ENCODE results near the gene FAHD2B. TPM values are rescaled to one million over a fixed set of nuclear protein-coding genes. Genes with fewer than 3 reads are reported as not detected.
"Not testable (repeated sequence)": the region's sequence is repeated elsewhere in the genome, so short reads cannot be mapped to it uniquely, and the experiment has no call there.

Gene FAHD2B
- polyA plus RNA-seq, 1 of the 3 experiments (the other 2 are of a cell fraction): 13.3 TPM

DNA sequence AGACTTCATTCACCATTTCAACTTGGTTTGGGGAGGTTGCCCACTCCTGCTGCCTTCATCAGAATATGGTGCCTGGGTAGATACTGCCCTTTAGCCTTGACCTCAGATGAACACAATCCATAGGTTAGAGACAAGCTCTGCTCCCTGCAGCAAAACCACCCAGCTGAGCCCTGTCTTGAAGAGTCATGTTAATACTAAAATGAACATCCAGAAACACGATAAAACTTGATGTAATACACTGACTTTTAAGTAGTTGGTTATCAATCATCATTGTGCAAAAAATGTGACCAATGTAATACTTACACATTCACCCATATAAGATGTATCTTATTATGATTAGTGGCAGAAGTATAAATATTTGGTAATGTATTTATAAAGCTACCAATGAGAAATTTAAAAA, 32.7 kb downstream of the FAHD2B start:
- H3F3A ChIP-seq (replicated peaks; ENCODE audit: insufficient read depth); H4K20me1 ChIP-seq (ENCODE audit: insufficient read depth); H3K9me3 ChIP-seq; H3K27me3 ChIP-seq (ENCODE audit: insufficient read depth); H3K4me2 ChIP-seq; H3K4me1 ChIP-seq (ENCODE audit: control insufficient read depth in 1 of 2, insufficient read depth in 2 of 2, low read depth in 1 of 2, low read length in 1 of 2); CTCF ChIA-PET; H2AFZ ChIP-seq (ENCODE audit: low read depth); H3K36me3 ChIP-seq (replicated peaks in 1 of 2; ENCODE audit: control insufficient read depth in 1 of 2, insufficient read depth in 2 of 2, low read length in 1 of 2); H3K9ac ChIP-seq; DNase-seq; H3K4me3 ChIP-seq (ENCODE audit: low read depth in 2 of 2, low read length in 1 of 2); H3K27ac ChIP-seq (ENCODE audit: low read depth in 2 of 2, low read length in 1 of 2); POLR2A ChIA-PET; H3K9me2 ChIP-seq; H3K79me2 ChIP-seq (ENCODE audit: insufficient read depth): not testable (repeated sequence)
- WGBS (ENCODE audit: low lambda C conversion rate): 0% methylated on average over 1 of the region's 1 CpG

DNA sequence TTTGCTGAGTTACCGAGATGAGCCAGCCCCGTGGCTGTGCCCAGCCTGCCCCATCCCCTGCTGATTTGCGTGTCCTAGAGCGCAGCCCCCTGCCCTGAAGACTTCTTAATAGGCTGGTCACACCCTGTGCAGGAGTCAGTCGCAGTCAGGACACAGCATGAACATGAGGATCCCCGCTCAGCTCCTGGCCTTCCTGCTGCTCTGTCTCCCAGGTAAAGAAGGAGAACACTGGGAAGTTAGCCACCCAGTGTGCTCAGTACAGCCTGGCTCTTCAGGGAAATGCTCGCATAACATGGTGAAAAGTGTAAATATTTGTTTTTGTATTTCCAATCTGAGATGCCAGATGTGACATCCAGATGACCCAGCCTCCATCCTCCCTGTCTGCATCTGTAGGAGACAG, 34.9 kb downstream of the FAHD2B start:
- H3K9ac ChIP-seq; H3K9me2 ChIP-seq; H3K27ac ChIP-seq (ENCODE audit: low read depth in 2 of 2, low read length in 1 of 2); POLR2A ChIA-PET; H3K79me2 ChIP-seq (ENCODE audit: insufficient read depth); H4K20me1 ChIP-seq (ENCODE audit: insufficient read depth); H3K36me3 ChIP-seq (replicated peaks in 1 of 2; ENCODE audit: control insufficient read depth in 1 of 2, insufficient read depth in 2 of 2, low read length in 1 of 2); CTCF ChIA-PET; H3K4me3 ChIP-seq (ENCODE audit: low read depth in 2 of 2, low read length in 1 of 2); H2AFZ ChIP-seq (ENCODE audit: low read depth); H3K9me3 ChIP-seq; H3K27me3 ChIP-seq (ENCODE audit: insufficient read depth); H3K4me2 ChIP-seq; H3F3A ChIP-seq (replicated peaks; ENCODE audit: insufficient read depth); DNase-seq; H3K4me1 ChIP-seq (ENCODE audit: control insufficient read depth in 1 of 2, insufficient read depth in 2 of 2, low read depth in 1 of 2, low read length in 1 of 2): not testable (repeated sequence)
- WGBS (ENCODE audit: low lambda C conversion rate): 86% methylated on average over 2 of the region's 7 CpGs

DNA sequence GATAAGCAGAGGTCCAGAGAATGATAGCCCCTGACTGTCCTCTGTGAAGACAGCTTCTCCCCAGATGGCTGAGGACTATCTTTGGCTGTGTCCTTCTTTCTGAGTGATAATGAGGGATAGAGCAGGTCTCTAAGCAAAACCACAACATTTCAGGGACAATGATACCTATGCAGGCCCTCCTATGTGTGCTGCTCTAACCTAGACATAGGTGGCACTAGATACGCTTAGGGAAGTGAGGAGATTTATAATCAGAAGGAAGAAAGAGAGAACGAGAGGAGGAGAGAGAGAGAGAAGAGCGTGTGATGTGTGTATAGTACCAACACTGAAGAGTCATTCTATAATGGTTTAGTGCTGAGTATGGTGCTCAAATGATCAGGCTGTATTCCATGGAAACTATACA, 38.5 kb downstream of the FAHD2B start:
- 62% methylated on average over 3 of the region's 3 CpGs for WGBS (ENCODE audit: low lambda C conversion rate)
- H3F3A ChIP-seq (replicated peaks; ENCODE audit: insufficient read depth); H3K27me3 ChIP-seq (ENCODE audit: insufficient read depth); H3K9ac ChIP-seq; DNase-seq; H3K79me2 ChIP-seq (ENCODE audit: insufficient read depth); H3K4me1 ChIP-seq (ENCODE audit: control insufficient read depth in 1 of 2, insufficient read depth in 2 of 2, low read depth in 1 of 2, low read length in 1 of 2); H3K4me3 ChIP-seq (ENCODE audit: low read depth in 2 of 2, low read length in 1 of 2); H4K20me1 ChIP-seq (ENCODE audit: insufficient read depth); H3K36me3 ChIP-seq (replicated peaks in 1 of 2; ENCODE audit: control insufficient read depth in 1 of 2, insufficient read depth in 2 of 2, low read length in 1 of 2); H3K27ac ChIP-seq (ENCODE audit: low read depth in 2 of 2, low read length in 1 of 2); H3K9me3 ChIP-seq; H3K4me2 ChIP-seq; H3K9me2 ChIP-seq; H2AFZ ChIP-seq (ENCODE audit: low read depth); POLR2A ChIA-PET; CTCF ChIA-PET: not testable (repeated sequence)

DNA sequence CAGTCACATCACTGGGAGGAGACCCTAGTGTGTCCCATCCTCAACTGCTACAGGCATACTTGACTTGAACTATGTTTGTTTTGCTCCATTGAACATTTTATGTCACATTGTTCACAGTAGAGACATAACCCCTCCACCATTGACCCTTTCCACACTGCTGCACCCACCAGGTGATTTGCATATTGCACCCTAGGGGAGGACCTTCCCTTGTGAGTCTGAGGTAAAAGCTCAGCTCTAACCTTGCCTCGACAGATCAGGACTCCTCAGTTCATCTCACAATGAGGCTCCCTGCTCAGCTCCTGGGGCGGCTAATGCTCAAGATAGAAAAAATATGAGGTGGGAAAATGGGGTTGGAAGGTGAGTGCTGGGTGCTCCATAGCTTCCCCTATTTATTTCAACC, 44.6 kb downstream of the FAHD2B start:
- H3K36me3 ChIP-seq (replicated peaks in 1 of 2; ENCODE audit: control insufficient read depth in 1 of 2, insufficient read depth in 2 of 2, low read length in 1 of 2); CTCF ChIA-PET; H3K27ac ChIP-seq (ENCODE audit: low read depth in 2 of 2, low read length in 1 of 2); H3K79me2 ChIP-seq (ENCODE audit: insufficient read depth); H3F3A ChIP-seq (replicated peaks; ENCODE audit: insufficient read depth); H3K9ac ChIP-seq; H4K20me1 ChIP-seq (ENCODE audit: insufficient read depth); DNase-seq; H3K27me3 ChIP-seq (ENCODE audit: insufficient read depth); H3K9me3 ChIP-seq; H3K4me2 ChIP-seq; POLR2A ChIA-PET; H3K4me3 ChIP-seq (ENCODE audit: low read depth in 2 of 2, low read length in 1 of 2); H2AFZ ChIP-seq (ENCODE audit: low read depth); H3K4me1 ChIP-seq (ENCODE audit: control insufficient read depth in 1 of 2, insufficient read depth in 2 of 2, low read depth in 1 of 2, low read length in 1 of 2); H3K9me2 ChIP-seq: not testable (repeated sequence)
- WGBS (ENCODE audit: low lambda C conversion rate): 32% methylated on average over 2 of the region's 2 CpGs

GRCh38 chr2:97048448-97048847, 46.2 kb downstream of the FAHD2B start:
- H3K9ac ChIP-seq; H3K9me2 ChIP-seq; CTCF ChIA-PET; H3K27me3 ChIP-seq (ENCODE audit: insufficient read depth); H3K4me2 ChIP-seq; POLR2A ChIA-PET; DNase-seq; H3K9me3 ChIP-seq; H3K4me3 ChIP-seq (ENCODE audit: low read depth in 2 of 2, low read length in 1 of 2); H4K20me1 ChIP-seq (ENCODE audit: insufficient read depth); H3K79me2 ChIP-seq (ENCODE audit: insufficient read depth); H3K4me1 ChIP-seq (ENCODE audit: control insufficient read depth in 1 of 2, insufficient read depth in 2 of 2, low read depth in 1 of 2, low read length in 1 of 2); H3K27ac ChIP-seq (ENCODE audit: low read depth in 2 of 2, low read length in 1 of 2); H3K36me3 ChIP-seq (replicated peaks in 1 of 2; ENCODE audit: control insufficient read depth in 1 of 2, insufficient read depth in 2 of 2, low read length in 1 of 2); H3F3A ChIP-seq (replicated peaks; ENCODE audit: insufficient read depth); H2AFZ ChIP-seq (ENCODE audit: low read depth): not testable (repeated sequence)
- WGBS (ENCODE audit: low lambda C conversion rate): 71% methylated on average over 6 of the region's 7 CpGs

DNA sequence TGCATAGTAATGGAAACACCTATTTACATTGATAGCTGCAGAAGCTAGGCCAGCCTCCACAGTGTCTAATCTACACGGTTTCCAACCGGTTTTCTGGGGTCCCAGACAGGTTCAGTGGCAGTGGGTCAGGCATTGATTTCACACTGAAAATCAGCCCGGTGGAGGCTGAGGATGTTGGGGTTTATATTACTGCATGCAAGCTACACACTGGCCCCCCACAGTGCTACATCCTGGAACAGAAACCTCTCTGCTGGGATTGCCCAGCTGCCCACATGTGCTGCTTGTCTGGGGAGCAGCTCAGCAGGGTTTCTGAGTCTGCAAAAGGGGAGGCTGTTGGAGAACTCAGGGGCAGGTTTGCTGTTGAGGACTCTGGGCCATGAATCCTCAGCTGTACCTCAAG, 48.0 kb downstream of the FAHD2B start:
- H3K4me3 ChIP-seq (ENCODE audit: low read depth in 2 of 2, low read length in 1 of 2); CTCF ChIA-PET; H3K4me2 ChIP-seq; H3K4me1 ChIP-seq (ENCODE audit: control insufficient read depth in 1 of 2, insufficient read depth in 2 of 2, low read depth in 1 of 2, low read length in 1 of 2); H3K27ac ChIP-seq (ENCODE audit: low read depth in 2 of 2, low read length in 1 of 2); H3F3A ChIP-seq (replicated peaks; ENCODE audit: insufficient read depth); H3K27me3 ChIP-seq (ENCODE audit: insufficient read depth); POLR2A ChIA-PET; H3K79me2 ChIP-seq (ENCODE audit: insufficient read depth); H4K20me1 ChIP-seq (ENCODE audit: insufficient read depth); H2AFZ ChIP-seq (ENCODE audit: low read depth); H3K9me2 ChIP-seq; H3K9ac ChIP-seq; H3K9me3 ChIP-seq; H3K36me3 ChIP-seq (replicated peaks in 1 of 2; ENCODE audit: control insufficient read depth in 1 of 2, insufficient read depth in 2 of 2, low read length in 1 of 2); DNase-seq: not testable (repeated sequence)
- WGBS (ENCODE audit: low lambda C conversion rate): no CpG with 5 or more reads among the region's 3 CpGs

DNA sequence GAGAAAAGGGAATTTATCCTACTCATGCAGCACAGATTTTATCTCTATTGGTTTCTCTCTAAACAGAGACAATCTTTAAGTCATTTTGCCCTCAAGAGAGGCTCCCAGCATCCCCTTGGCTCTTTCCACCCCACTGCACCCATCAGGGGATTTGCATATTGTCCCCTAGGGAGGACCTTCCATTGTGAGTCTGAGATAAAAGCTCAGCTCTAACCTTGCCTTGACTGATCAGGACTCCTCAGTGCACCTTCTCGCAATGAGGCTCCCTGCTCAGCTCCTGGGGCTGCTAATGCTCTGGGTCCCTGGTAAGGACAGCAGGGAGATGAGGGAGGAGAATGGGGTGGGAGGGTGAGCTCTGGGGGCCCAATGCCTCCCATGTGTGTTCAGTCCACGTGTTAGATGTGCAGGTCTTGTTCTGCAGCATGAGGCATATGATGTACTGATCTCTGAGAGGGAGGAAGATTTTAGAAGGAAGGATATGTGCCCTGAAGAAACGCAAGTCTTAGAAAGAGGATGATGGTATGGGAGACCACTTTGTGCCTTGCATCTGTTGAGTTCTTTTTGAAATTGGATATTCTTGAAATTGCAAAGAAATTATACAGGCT, 48.7 kb downstream of the FAHD2B start:
- H3F3A ChIP-seq (replicated peaks; ENCODE audit: insufficient read depth); H3K9ac ChIP-seq; H3K9me3 ChIP-seq; H3K79me2 ChIP-seq (ENCODE audit: insufficient read depth); H4K20me1 ChIP-seq (ENCODE audit: insufficient read depth); POLR2A ChIA-PET; CTCF ChIA-PET; H3K4me1 ChIP-seq (ENCODE audit: control insufficient read depth in 1 of 2, insufficient read depth in 2 of 2, low read depth in 1 of 2, low read length in 1 of 2); H2AFZ ChIP-seq (ENCODE audit: low read depth); DNase-seq; H3K4me3 ChIP-seq (ENCODE audit: low read depth in 2 of 2, low read length in 1 of 2); H3K27ac ChIP-seq (ENCODE audit: low read depth in 2 of 2, low read length in 1 of 2); H3K4me2 ChIP-seq; H3K36me3 ChIP-seq (replicated peaks in 1 of 2; ENCODE audit: control insufficient read depth in 1 of 2, insufficient read depth in 2 of 2, low read length in 1 of 2); H3K9me2 ChIP-seq; H3K27me3 ChIP-seq (ENCODE audit: insufficient read depth): not testable (repeated sequence)
- 45% methylated on average over 3 of the region's 3 CpGs for WGBS (ENCODE audit: low lambda C conversion rate)
